Measurements from ENCODE around the gene CMSS1. TPM values are rescaled to one million over a fixed set of nuclear protein-coding genes. Genes with fewer than 3 reads are reported as not detected.

CMSS1 gene
- total RNA-seq, 1 donor from 2014 or later = 9.7 TPM

- ATAC-seq = no peak
- no peak for DNase-seq (ENCODE audit: low spot score)
Measured at GRCh38 chr3:99928771-99929744, 111.4 kb downstream of the CMSS1 start.

GRCh38 chr3:99929745-99930139 lies 112.1 kb downstream of the CMSS1 start:
- ATAC-seq (no peak), DNase-seq (ENCODE audit: low spot score) (no peak)

GRCh38 chr3:99931059-99931458 lies 113.4 kb downstream of the CMSS1 start:
- ATAC-seq = no peak
- no peak for DNase-seq (ENCODE audit: low spot score)

GRCh38 chr3:99933971-99934750 lies 116.5 kb downstream of the CMSS1 start:
- ATAC-seq (no peak), DNase-seq (ENCODE audit: low spot score) (no peak)

- peak; percentile 56 for ATAC-seq
Measured at GRCh38 chr3:99934975-99935797, 117.5 kb downstream of the CMSS1 start.

GRCh38 chr3:99938270-99938911 lies 120.7 kb downstream of the CMSS1 start:
- ATAC-seq = no peak
- DNase-seq (ENCODE audit: low spot score) = no peak

More at GRCh38 chr3:99934975-99935797, 117.5 kb downstream of the CMSS1 start:
- DNase-seq (ENCODE audit: low spot score) = no peak

- ATAC-seq = no peak
Measured at GRCh38 chr3:99939876-99940275, 122.2 kb downstream of the CMSS1 start.

GRCh38 chr3:99940350-99940749 lies 122.7 kb downstream of the CMSS1 start:
- no peak for ATAC-seq

More at GRCh38 chr3:99939876-99940275, 122.2 kb downstream of the CMSS1 start:
- no peak for DNase-seq (ENCODE audit: low spot score)

GRCh38 chr3:99941211-99941610 lies 123.5 kb downstream of the CMSS1 start:
- no peak for DNase-seq (ENCODE audit: low spot score)
- ATAC-seq = no peak

More at GRCh38 chr3:99940350-99940749, 122.7 kb downstream of the CMSS1 start:
- no peak for DNase-seq (ENCODE audit: low spot score)

GRCh38 chr3:99943931-99944761 lies 126.5 kb downstream of the CMSS1 start:
- DNase-seq (ENCODE audit: low spot score) = no peak
- no peak for ATAC-seq

GRCh38 chr3:99945328-99945995 lies 127.8 kb downstream of the CMSS1 start:
- DNase-seq (ENCODE audit: low spot score) (no peak), ATAC-seq (no peak)

- no peak for DNase-seq (ENCODE audit: low spot score)
- ATAC-seq = no peak
Measured at GRCh38 chr3:99947356-99947755, 129.7 kb downstream of the CMSS1 start.

GRCh38 chr3:99948467-99949089 lies 130.9 kb downstream of the CMSS1 start:
- DNase-seq (ENCODE audit: low spot score) (no peak), ATAC-seq (no peak)

- ATAC-seq = no peak
- no peak for DNase-seq (ENCODE audit: low spot score)
Measured at GRCh38 chr3:99949956-99950670, 132.5 kb downstream of the CMSS1 start.

- ATAC-seq (no peak), DNase-seq (ENCODE audit: low spot score) (no peak)
Measured at GRCh38 chr3:99950921-99951320, 133.3 kb downstream of the CMSS1 start.

GRCh38 chr3:99951701-99952100 lies 134.0 kb downstream of the CMSS1 start:
- ATAC-seq (no peak), DNase-seq (ENCODE audit: low spot score) (no peak)

GRCh38 chr3:99952306-99952705 lies 134.6 kb downstream of the CMSS1 start:
- ATAC-seq (no peak), DNase-seq (ENCODE audit: low spot score) (no peak)

- no peak for DNase-seq (ENCODE audit: low spot score)
- ATAC-seq = no peak
Measured at GRCh38 chr3:99953596-99953995, 135.9 kb downstream of the CMSS1 start.

Data from left lobe of liver (tissue), 2 donors.